SK-N-MC (cell line): ENCODE results near the gene ZCCHC2.

Experiments used
- EZH2 ChIP-seq: fragments of 200-600 bp; sonication (generic); IDR thresholded peaks from one replicate; pipeline ENCODE4 v1.6.1; 2017; ENCODE audit warnings: antibody characterized with exemption
- POLR2AphosphoS5 ChIP-seq: IDR thresholded peaks from 2 replicates; pipeline ENCODE4 v1.6.1; 2012; ENCODE audit warnings: mild to moderate bottlenecking, low read depth, low read length, borderline replicate concordance

DNA sequence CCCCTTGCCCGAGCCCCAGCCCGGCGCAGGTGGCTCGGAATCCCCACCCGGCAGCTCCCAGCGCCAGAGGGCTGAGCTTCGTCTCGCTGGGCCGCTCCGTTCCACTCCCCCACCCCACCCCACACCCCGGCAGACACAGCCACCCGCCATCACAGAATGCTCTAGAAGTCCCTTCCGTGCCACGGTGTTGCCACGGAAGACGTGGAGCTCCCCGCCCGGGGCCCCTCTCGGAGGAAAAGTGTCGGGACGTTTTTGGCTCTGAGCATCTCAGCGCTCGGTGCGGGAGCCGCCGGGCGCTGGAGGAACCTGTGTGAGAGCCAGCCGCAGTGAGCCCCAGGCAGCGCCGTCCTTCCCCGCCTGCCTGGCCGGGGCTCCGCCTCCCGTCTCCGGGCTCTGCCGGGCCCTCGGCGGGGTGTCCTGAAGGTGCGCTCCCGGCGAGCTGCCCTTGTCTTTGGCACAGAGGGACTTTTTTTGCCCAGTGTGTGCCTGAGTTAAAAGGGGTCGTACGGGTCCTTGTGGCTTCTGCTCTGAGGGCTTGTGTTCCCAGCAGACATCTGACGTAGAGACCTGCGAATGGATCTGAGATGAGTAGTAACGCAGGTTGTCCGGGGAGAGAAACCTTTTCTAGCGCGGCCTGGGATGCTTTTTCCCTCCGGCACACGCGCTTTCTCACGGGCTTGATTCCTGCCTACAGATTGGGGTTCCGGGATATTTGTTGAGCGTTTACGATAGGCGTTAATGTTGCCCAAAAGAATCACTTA, 1.8 kb downstream of the ZCCHC2 start:
- TF ChIP-seq EZH2 (no peak), POLR2AphosphoS5 (no peak)
